HG03575 (cell line): ENCODE data around the gene OSMR.

Experiments used
- ATAC-seq: cut with Tn5 transposase; IDR thresholded peaks from one replicate; pipeline ENCODE4 v1.9.1; 2021; ENCODE audit not compliant: unreplicated experiment, insufficient number of reproducible peaks, low FRiP score; ENCODE audit errors: extremely low read depth

The OSMR gene

GRCh38 chr5:38866362-38867031, 20.7 kb downstream of the OSMR start:
- no peak for ATAC-seq

- ATAC-seq: no peak
These were observed 21.2 kb downstream of the OSMR start for GRCh38 chr5:38867032-38867398.

GRCh38 chr5:38867416-38867815, 21.6 kb downstream of the OSMR start:
- ATAC-seq: no peak

GRCh38 chr5:38870595-38870994, 24.8 kb downstream of the OSMR start:
- no peak for ATAC-seq

- ATAC-seq: no peak
These were observed 25.3 kb downstream of the OSMR start for GRCh38 chr5:38871058-38871605.

GRCh38 chr5:38871790-38872551, 26.2 kb downstream of the OSMR start:
- no peak for ATAC-seq

- ATAC-seq: no peak
These were observed 27.0 kb downstream of the OSMR start for GRCh38 chr5:38872826-38873225.

GRCh38 chr5:38874948-38875456, 29.2 kb downstream of the OSMR start:
- ATAC-seq: no peak

GRCh38 chr5:38878391-38879077, 32.7 kb downstream of the OSMR start:
- no peak for ATAC-seq

- ATAC-seq: no peak
These were observed 33.3 kb downstream of the OSMR start for GRCh38 chr5:38879078-38879460.

GRCh38 chr5:38883842-38884241, 38.0 kb downstream of the OSMR start:
- ATAC-seq: no peak

- ATAC-seq: no peak
These were observed 39.4 kb downstream of the OSMR start for GRCh38 chr5:38885208-38885607.

- no peak for ATAC-seq
These were observed 42.2 kb downstream of the OSMR start for GRCh38 chr5:38888041-38888440.

- no peak for ATAC-seq
These were observed 43.6 kb downstream of the OSMR start for GRCh38 chr5:38889424-38889823.

- no peak for ATAC-seq
These were observed 45.8 kb downstream of the OSMR start for GRCh38 chr5:38891563-38891962.

- no peak for ATAC-seq
These were observed 46.6 kb downstream of the OSMR start for GRCh38 chr5:38892363-38892762.

- no peak for ATAC-seq
These were observed 50.9 kb downstream of the OSMR start for GRCh38 chr5:38896760-38897159.

- ATAC-seq: no peak
These were observed 54.1 kb downstream of the OSMR start for GRCh38 chr5:38899936-38900335.

GRCh38 chr5:38905516-38905915, 59.7 kb downstream of the OSMR start:
- ATAC-seq: no peak

- no peak for ATAC-seq
These were observed 60.7 kb downstream of the OSMR start for GRCh38 chr5:38906503-38906902.
